ENCODE data around the gene KLHL6.
A peak's percentile ranks its signal among the peaks of the same experiment; 100 is the strongest.
"Not testable (repeated sequence)": the region's sequence is repeated elsewhere in the genome, so short reads cannot be mapped to it uniquely, and the experiment has no call there.

The KLHL6 gene

DNA sequence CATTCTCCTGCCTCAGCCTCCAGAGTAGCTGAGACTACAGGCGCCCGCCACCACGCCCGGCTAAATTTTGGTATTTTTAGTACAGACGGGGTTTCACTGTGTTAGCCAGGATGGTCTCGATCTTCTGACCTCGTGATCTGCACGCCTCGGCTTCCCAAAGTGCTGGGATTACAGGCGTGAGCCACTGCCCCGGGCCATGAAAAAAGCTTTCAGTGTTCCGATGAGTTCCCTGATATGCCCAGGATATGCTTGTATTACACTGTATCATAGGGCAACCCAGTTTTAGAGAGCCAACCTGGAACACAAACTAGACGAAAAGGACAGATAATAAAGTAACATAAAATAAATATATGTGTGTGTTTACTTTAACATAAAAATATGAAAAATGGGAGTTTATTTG is 89.8 kb downstream of the KLHL6 start:
- H3K36me3 Mint-ChIP-seq (ENCODE audit: low read depth); H3K27ac Mint-ChIP-seq; H3K27me3 Mint-ChIP-seq (ENCODE audit: low read depth); H3K9me3 Mint-ChIP-seq; H3K4me3 Mint-ChIP-seq; DNase-seq (ENCODE audit: low spot score): not testable (repeated sequence)
- H3K4me1 Mint-ChIP-seq (ENCODE audit: low read depth) = peaks cover 11% of the 10 kb centered on the region

DNA sequence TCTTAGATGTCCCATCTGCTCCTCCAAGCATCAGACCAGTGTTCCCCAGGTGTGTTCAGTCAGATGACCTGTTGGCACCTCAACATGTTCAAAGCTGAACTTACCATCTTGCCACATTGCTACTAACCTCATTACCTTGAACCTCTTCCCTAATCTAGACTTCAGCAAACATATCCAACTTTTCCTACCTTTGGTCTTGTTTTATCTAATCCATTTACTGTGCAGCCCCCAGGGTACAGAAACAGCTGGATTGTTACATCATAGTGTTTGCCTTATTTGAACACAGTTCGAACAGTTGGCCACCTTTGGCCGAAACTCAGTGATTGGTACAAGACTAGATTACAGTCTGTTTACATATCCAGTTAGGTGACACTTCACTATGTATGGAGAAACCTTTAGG is 91.0 kb downstream of the KLHL6 start:
- no peak for DNase-seq (ENCODE audit: low spot score)
- Mint-ChIP-seq H3K4me1 (ENCODE audit: low read depth) (peaks cover 10% of the 10 kb centered on the region), H3K27ac (no peak overlapping the region), H3K36me3 (ENCODE audit: low read depth) (no peaks in the 10 kb centered on the region), H3K4me3 (no peak overlapping the region), H3K9me3 (no peaks in the 10 kb centered on the region), H3K27me3 (ENCODE audit: low read depth) (peaks cover 4% of the 10 kb centered on the region)

DNA sequence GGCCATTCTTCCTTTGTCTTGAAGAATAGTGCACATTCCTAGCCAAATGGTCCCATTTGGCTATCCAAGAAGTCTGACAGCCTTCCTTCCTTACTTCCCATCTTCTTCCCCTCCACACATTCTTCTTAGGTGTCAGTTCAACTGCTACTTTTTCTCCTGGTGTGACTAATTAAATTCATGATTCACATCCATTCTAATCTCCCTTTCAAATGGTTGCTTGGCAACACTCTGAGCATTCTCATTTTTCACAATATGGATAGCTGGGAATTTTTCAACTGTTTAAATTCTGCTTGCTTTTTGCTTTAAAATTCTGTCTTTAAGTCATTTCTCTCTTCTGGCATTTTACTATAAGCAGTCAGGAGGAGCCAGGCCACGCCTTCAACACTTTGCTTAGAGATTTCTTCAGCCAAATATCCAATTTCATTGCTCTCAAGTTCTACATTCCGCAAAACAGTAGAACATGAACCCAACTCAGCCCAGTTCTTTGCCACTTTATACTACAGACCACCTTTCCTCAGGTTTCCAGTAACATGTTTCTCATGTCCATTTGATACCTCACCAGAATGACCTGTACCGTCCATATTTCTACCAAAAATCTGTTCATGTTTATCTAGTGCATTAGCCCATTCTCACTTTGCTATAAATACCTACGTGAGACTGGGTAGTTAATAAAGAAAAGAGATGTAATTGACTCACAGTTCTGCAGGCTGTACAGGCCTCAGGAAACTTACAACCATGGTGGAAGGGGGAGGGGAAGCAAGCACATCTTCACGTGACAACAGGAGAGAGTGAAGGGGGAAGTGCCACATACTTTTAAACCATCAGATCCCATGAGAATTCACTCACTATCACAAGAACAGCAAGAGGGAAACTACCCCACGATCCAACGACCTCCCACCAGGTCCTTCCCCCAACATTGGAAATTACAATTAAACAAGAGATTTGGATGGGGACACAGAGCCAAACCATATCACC is 95.1 kb downstream of the KLHL6 start:
- Mint-ChIP-seq H3K4me3 (no peak overlapping the region), H3K4me1 (ENCODE audit: low read depth) (no peaks in the 10 kb centered on the region), H3K27ac (no peak overlapping the region), H3K27me3 (ENCODE audit: low read depth) (peaks cover 4% of the 10 kb centered on the region), H3K9me3 (no peaks in the 10 kb centered on the region), H3K36me3 (ENCODE audit: low read depth) (peaks cover under 1% of the 10 kb centered on the region)
- DNase-seq (ENCODE audit: low spot score) = no peak

DNA sequence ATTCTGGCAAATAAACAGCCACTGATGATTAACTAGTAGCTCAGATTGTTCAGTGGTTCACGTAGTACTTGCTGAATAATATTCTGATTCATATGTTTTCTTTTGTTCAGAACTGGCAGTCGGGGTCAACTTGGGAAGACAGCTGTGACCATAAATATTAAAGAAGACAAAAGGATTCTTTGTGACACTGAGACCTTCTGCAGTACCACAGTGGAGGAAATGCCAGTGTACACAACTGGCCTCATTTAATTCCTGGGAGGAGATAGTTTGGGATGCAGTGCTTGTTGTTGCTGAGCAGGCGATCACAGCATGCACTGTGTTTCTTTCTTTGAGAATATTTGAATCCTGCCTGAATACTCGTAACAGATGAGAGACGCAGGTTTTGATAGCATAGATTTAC is 100.4 kb downstream of the KLHL6 start:
- H3K4me3 Mint-ChIP-seq = no peak overlapping the region
- H3K27me3 Mint-ChIP-seq (ENCODE audit: low read depth) = no peaks in the 10 kb centered on the region
- DNase-seq (ENCODE audit: low spot score) = no peak
- H3K9me3 Mint-ChIP-seq = no peaks in the 10 kb centered on the region
- no peak overlapping the region for H3K27ac Mint-ChIP-seq
- no peaks in the 10 kb centered on the region for H3K4me1 Mint-ChIP-seq (ENCODE audit: low read depth)
- H3K36me3 Mint-ChIP-seq (ENCODE audit: low read depth) = peaks cover 14% of the 10 kb centered on the region

DNA sequence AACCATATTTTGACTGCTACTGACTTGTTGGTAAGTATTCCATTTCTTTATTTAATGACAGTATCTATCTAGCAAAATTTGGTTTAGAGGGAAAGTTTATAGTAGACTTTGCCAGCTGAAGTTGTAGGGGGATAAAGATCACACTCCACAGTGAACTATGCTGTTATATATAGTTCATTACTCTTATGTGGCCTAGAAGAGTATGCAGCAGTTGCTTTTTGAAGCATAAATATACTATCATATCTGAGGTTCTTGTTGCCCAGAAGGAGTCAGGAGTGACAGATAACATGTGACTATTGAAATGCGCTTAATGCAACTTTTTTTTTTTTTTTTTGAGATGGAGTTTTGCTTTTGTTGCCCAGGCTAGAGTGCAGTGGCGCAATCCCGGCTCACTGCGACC is 101.4 kb downstream of the KLHL6 start:
- H3K9me3 Mint-ChIP-seq = no peaks in the 10 kb centered on the region
- H3K4me1 Mint-ChIP-seq (ENCODE audit: low read depth) = peaks cover 4% of the 10 kb centered on the region
- no peak overlapping the region for H3K27ac Mint-ChIP-seq
- H3K27me3 Mint-ChIP-seq (ENCODE audit: low read depth) = no peaks in the 10 kb centered on the region
- peaks cover 14% of the 10 kb centered on the region for H3K36me3 Mint-ChIP-seq (ENCODE audit: low read depth)
- DNase-seq (ENCODE audit: low spot score) = no peak
- no peak overlapping the region for H3K4me3 Mint-ChIP-seq

DNA sequence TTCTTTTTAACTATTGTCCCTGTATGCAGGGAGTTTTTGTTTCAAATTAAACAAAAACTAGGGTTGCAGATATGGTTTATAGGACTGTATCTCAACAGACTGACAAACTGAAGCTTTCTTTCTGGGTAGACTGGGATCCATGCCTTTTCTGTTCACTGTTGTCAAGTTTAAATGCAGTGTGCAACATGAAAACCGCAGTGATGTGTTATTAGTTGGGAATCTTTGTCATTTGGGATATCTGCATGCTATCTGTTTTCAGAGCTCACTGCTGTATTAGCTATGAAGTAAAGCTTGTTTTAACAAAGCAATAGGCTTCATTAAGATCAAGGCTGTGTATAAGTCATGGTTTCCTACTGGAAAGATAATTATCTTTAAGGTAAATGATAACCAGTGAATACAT is 105.7 kb downstream of the KLHL6 start:
- Mint-ChIP-seq H3K4me1 (ENCODE audit: low read depth) (peaks cover 16% of the 10 kb centered on the region), H3K9me3 (peaks cover under 1% of the 10 kb centered on the region), H3K36me3 (ENCODE audit: low read depth) (peaks cover 7% of the 10 kb centered on the region), H3K4me3 (no peak overlapping the region), H3K27me3 (ENCODE audit: low read depth) (no peaks in the 10 kb centered on the region), H3K27ac (no peak overlapping the region)
- no peak for DNase-seq (ENCODE audit: low spot score)

DNA sequence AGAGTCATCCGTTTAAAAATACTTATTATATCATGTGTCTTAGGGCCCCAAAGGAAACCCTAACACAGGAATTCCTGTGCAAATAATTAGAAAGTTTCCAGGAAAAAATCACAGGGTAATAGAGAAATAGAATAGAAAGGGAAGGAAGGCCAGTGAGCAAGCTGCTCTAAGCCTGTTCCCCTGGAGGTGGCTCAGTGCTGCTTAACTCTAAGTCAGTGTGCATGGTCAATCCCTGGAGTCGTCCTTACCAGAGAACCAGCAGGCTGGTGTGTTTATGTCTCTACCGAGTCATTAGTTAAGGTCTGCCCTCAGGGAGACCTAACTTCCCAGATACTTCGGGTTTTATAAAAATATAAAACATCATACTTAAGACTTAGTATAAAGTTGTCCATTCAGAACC is 106.1 kb downstream of the KLHL6 start:
- Mint-ChIP-seq H3K27me3 (ENCODE audit: low read depth) (no peaks in the 10 kb centered on the region), H3K36me3 (ENCODE audit: low read depth) (peaks cover 6% of the 10 kb centered on the region), H3K4me1 (ENCODE audit: low read depth) (peaks cover 16% of the 10 kb centered on the region), H3K27ac (no peak overlapping the region), H3K4me3 (no peak overlapping the region), H3K9me3 (peaks cover 4% of the 10 kb centered on the region)
- DNase-seq (ENCODE audit: low spot score) = no peak

DNA sequence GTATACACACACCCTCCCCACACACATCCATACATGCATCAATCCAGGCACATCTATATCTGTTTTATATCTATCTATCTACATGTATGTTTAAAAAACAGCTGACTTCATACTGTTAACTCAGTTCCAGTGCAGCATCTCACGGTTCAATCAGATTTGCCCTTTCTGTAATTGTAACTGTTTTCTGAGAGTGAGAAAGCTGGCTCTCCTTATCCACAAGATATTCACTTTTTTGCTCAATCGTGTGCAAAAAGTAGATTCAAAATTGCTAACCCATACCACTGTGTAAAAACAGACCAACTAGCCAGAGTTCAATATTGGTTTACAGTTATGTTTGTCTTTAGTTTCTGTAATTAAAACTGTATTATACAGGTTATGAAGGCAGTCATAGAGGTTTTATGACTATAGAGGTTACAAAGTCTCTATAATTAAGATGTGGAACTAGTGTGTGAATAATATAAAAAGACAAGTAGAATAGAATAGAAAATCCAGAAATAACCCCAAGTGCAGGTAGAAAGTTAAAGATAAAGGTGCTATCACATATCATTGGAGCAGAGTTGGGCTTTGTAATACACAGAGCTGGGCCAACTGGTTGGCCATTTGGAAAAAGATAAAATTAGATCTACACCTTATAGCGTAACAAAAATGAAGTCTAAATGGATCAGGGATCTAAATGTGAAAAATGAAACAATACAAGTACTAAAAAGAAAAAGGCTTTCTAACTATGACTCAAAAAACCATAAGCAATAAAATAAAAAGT is 107.0 kb downstream of the KLHL6 start:
- peaks cover 7% of the 10 kb centered on the region for H3K36me3 Mint-ChIP-seq (ENCODE audit: low read depth)
- H3K27ac Mint-ChIP-seq = no peak overlapping the region
- H3K4me1 Mint-ChIP-seq (ENCODE audit: low read depth) = peaks cover 16% of the 10 kb centered on the region
- no peak for DNase-seq (ENCODE audit: low spot score)
- no peaks in the 10 kb centered on the region for H3K27me3 Mint-ChIP-seq (ENCODE audit: low read depth)
- H3K9me3 Mint-ChIP-seq = peaks cover 13% of the 10 kb centered on the region
- H3K4me3 Mint-ChIP-seq = peak overlapping the region; percentile 94

DNA sequence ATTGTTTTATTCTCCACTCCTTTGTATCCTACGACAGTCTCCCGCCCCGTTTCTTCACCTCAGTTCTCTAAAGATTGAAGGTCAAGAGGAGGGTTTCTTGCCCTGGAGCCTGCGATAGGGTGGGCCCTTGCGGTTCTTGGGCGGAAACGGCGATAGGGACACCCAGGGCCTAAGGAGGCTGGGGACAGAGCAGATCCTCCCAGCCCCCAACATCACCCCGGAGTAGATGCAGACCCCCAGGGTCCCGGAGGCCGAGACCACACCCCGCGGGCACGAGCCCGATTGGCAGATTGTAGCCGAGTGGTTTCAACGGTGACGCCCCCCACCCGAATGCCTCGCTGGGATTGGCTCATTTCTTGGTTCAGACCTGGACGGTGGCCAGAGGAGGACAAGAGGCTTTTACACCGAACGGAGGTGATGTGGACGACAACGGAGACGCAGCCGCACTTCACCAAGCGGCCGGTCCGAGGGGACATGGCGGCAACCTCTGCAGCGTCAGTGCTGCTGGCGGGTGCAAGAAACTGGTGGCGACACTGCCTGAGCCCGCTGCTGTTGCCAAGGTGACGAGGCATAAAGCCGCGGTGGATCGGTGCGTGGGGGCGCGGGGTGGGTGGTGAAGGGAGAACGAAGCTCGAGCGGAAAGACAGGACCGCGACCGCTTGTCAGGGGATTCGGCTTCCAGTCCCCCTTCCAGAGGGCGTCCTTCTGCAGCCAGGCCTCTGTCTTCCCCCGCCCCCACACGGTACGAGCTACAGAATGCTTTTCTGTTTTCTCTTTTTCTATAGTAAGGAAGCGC is 108.1 kb downstream of the KLHL6 start:
- peaks cover 24% of the 10 kb centered on the region for H3K9me3 Mint-ChIP-seq
- DNase-seq (ENCODE audit: low spot score) = peak; percentile 82
- H3K4me1 Mint-ChIP-seq (ENCODE audit: low read depth) = peaks cover 16% of the 10 kb centered on the region
- peak overlapping the region; percentile 83 for H3K27ac Mint-ChIP-seq
- H3K4me3 Mint-ChIP-seq = peak overlapping the region; percentile 94
- peaks cover 8% of the 10 kb centered on the region for H3K27me3 Mint-ChIP-seq (ENCODE audit: low read depth)
- H3K36me3 Mint-ChIP-seq (ENCODE audit: low read depth) = peaks cover 12% of the 10 kb centered on the region

DNA sequence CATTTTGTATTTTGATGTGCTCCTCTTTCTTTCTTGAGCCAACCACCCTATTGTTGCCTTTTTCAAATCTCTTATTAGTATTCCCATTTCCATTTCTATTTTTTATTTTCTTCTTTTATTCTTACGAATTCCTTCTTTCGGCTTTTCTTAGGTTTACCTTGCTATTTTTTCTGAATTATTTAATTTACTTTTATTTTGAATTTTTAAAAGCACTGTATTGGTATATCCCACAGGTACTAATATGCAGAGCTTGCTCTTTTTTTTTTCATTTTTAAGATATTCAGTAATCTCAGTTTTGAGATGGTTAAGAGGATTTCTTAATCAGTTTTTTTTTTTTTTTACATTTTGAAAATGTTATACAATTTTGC is 108.7 kb downstream of the KLHL6 start:
- no peak for DNase-seq (ENCODE audit: low spot score)
- Mint-ChIP-seq H3K36me3 (ENCODE audit: low read depth) (peaks cover 8% of the 10 kb centered on the region), H3K27ac (peak overlapping the region; percentile 83), H3K9me3 (peaks cover 30% of the 10 kb centered on the region), H3K4me1 (ENCODE audit: low read depth) (peaks cover 16% of the 10 kb centered on the region), H3K27me3 (ENCODE audit: low read depth) (peaks cover 10% of the 10 kb centered on the region), H3K4me3 (peak overlapping the region; percentile 94)

DNA sequence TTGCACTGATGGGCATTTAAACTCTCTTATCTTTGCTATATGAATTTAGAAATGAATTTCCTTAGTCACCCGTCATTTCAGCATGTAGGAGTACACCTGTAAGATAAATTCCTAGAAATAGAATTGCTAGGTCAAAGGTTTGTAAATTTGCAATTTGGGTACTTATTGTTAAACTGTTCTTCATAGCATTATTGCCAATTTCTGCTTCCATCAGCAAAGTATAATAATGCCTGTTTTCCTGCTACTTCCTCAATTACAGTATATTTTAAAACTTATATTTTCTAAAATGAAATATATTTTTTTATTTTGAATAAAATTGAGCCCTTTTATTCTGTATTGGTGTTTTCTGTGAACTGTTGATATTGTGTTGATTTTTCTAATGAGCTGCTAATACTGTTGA is 110.8 kb downstream of the KLHL6 start:
- Mint-ChIP-seq H3K27ac (no peak overlapping the region), H3K9me3 (peaks cover 43% of the 10 kb centered on the region), H3K36me3 (ENCODE audit: low read depth) (peaks cover 8% of the 10 kb centered on the region), H3K27me3 (ENCODE audit: low read depth) (peaks cover 11% of the 10 kb centered on the region), H3K4me1 (ENCODE audit: low read depth) (peaks cover 18% of the 10 kb centered on the region), H3K4me3 (no peak overlapping the region)
- no peak for DNase-seq (ENCODE audit: low spot score)

DNA sequence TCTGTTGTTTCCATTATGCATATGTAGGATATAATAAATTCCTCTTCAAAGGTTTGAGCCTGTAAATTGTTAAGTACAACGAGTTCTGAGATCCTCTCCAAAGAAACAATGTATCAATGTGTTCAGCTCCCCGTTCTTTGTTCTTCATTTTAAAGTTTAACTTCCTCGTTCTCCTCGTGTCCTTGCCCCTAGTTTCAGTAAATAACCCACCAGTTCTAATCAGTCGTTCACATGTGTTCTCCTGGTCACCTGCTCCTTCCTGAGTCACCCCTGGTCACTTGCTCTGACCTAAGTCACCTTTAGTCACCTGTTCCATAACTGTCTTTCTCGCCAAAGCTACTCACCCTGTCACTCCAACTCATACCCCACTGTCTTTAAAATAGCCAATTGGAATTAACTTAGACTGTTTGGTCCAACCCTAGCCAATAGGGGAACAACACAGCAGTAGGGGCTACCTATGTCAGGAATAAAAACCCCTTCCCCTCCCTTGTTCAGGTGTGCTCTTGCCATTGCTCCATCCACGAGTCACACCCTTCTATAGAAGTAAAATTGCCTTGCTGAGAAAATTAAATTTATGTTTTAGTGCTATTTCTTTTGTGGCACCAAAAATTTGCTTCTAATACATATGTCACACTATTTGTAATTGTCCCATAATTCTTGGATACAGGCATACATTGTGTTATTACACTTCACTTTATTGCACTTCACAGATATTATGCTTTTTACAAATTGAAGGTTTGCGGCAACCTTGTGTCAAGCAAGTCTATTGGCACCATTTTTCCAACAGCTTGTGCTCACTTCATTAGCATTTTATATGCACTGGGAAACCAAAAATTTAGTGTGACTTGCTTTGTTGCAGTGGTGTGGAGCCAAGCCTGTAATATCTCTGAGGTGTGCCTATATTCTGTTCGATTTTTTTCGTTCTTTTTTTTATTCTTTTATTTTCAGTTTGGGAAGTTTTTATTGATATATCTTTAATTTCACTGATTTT is 111.8 kb downstream of the KLHL6 start:
- Mint-ChIP-seq H3K36me3 (ENCODE audit: low read depth) (peaks cover 8% of the 10 kb centered on the region), H3K9me3 (peaks cover 43% of the 10 kb centered on the region), H3K27me3 (ENCODE audit: low read depth) (peaks cover 11% of the 10 kb centered on the region), H3K4me1 (ENCODE audit: low read depth) (peaks cover 20% of the 10 kb centered on the region), H3K4me3 (no peak overlapping the region), H3K27ac (no peak overlapping the region)
- no peak for DNase-seq (ENCODE audit: low spot score)

DNA sequence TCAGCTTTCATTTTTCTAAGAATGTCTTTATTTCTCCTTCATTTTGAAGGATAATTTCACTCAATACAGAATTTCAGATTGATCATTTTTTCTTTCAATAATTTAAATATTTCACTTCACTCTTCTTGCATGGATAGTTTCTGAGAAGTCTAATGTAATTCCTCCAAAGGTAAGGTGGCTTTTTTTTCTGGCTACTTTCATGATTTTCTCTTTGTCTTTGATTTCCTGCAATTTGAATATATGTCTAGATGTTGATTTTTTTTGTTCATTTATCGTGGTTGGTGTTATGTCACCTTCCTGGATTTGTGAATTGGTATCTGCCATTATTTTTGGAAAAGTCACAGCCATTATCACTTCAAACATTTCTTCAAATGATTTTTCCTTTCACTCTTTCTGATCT is 112.5 kb downstream of the KLHL6 start:
- H3K9me3 Mint-ChIP-seq = peaks cover 43% of the 10 kb centered on the region
- DNase-seq (ENCODE audit: low spot score) = no peak
- peaks cover 8% of the 10 kb centered on the region for H3K36me3 Mint-ChIP-seq (ENCODE audit: low read depth)
- peaks cover 11% of the 10 kb centered on the region for H3K27me3 Mint-ChIP-seq (ENCODE audit: low read depth)
- no peak overlapping the region for H3K27ac Mint-ChIP-seq
- H3K4me1 Mint-ChIP-seq (ENCODE audit: low read depth) = peaks cover 20% of the 10 kb centered on the region
- H3K4me3 Mint-ChIP-seq = no peak overlapping the region
